Posterior vena cava (tissue), 2 donors: ENCODE data around the gene UPF3A. TPM values are rescaled to one million over a fixed set of nuclear protein-coding genes. Genes with fewer than 3 reads are reported as not detected.
A peak's percentile ranks its signal among the peaks of the same experiment; 100 is the strongest.

Experiments
- DNase-seq: peaks from one replicate; pipeline ENCODE4 v3.0.0-alpha.2; 2020; ENCODE audit warnings: low spot score
- intact Hi-C, 2 donors: fragments of 100-400 bp; cut with DNase I; formaldehyde crosslinking; loops; one replicate each; pipeline versions ENCODE4 v1.14.1 to v1.14.2; 2022 to 2023
- total RNA-seq, 2 donors: library from RNA; stranded (reverse); fragmentation: NEBNext Ultra II Directional; extraction: Animal tissue kit (Norgen Biotek cat#: 25700); gene quantifications; one replicate each; pipeline ENCODE4 v1.2.1, GENCODE V29; 2021
- donor health status: DM: yes; HTN: yes; CAD: no.
- donor health status: DM: yes; HTN: yes; CAD: no.

Gene UPF3A
- total RNA-seq, 2 donors from 2014 or later, result 35.2 to 36.7 TPM

DNA sequence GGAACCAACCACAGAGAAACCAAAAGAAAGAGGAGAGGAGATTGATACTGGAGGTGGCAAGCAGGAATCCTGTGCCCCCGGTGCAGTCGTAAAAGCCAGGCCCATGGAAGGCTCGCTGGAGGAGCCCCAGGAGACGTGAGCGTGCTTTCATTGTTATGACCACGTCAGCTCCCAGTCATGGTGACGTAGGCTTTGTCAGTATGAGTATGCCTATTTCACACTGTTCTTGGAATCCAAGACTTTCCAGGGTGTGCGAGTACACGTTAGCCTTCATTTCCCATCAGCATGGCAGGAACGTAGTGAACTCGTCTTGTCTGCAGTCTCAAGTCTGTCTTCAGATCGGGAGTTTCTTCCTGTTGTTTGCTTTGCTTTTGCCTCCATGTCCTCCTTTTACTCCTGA is 17.5 kb downstream of the UPF3A start:
- DNase-seq, result no peak
- intact Hi-C loops, result no loop called here

DNA sequence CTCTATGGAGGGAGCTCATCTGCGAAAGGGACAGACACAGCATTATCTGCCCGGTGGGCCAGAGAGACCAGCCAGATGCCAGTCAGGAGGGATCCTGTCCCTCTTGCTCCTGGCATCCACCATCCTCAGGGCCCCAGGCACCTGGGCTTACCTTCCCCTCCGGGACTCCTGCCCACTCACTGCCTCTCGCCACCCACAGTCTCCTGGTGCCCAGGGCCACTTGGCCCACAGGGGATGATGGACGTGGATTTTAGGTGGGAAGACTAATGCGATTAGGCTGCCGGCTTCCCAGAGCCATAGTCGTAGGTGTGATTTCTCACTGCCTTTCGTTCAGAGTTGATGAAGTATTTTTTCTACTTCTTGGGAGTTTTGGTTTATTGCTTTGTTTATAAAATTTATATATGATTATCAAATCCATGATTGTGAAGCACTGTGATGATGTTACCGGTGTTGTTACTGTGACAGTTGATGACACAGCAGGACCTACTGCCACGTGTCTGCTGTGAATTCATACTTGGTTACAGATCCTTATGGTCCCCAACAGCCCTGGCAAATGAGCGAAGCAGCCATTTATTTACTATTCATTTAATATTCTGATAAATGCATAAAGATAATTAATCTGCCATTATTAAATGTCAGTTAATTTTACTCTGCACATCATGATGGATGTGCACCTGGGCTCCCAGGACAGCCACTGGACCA is 18.4 kb downstream of the UPF3A start:
- intact Hi-C loops, result no loop called here
- no peak for DNase-seq

DNA sequence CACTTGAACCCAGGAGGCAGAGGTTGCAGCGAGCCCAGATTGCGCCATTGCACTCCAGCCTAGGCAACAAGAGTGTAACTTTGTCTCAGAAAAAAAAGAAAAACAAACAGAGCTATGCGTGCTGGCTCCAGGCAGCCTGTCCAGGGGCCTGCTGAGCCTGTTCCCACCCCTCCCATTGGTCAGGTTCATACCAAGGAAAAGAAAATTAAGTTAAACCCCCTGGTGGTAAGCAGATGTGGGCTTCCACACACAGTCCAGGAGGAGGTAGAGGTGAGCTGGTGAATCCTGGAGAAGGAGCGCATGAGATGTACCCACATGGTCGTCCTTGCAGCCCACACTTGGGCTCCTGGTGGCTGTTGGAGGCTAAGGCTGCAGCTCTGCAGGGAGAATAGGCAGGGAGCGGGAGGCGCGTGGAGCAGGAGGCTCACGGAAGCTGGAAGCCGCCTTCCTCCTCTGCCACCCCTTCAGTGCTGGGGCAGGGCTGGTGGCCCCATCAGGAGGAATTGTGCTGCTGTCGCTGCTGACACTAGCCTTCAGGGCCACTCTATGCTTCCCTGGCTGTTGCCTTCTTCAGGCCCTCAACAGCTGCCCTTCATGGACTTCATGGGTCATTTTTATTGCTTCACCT is 22.4 kb downstream of the UPF3A start:
- intact Hi-C loops, result no loop called here
- no peak for DNase-seq

DNA sequence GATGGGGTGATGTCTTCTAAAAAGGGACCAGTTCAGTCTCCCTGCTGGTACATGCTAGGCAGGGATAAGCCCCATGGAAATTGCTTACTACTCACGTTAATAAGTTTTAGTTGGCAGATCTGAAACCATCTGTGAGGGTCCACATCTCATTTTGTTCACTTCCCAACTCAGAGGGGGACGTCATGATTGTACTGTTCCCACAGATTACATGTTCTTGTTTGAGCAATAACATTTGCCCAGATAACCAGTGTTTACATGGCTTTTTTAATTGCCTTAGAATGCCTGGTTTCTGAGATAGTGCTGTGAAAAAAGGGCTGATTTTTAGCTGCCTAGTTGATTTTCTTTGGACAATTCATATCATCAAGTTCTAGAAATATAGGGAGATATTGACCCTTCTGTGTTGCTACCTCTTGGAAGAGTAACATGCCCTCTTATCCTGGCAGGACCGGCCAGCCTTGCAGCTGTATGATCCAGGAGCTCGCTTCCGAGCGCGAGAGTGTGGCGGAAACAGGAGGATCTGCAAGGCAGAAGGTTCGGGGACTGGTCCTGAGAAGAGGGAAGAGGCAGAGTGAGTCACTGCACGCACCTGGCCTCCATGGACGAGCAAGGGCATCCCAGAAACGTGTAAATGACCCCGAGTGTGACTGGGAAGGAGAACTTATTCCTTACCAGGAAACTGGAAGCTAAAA is 23.1 kb downstream of the UPF3A start:
- no peak for DNase-seq
- intact Hi-C loops, result no loop called here

DNA sequence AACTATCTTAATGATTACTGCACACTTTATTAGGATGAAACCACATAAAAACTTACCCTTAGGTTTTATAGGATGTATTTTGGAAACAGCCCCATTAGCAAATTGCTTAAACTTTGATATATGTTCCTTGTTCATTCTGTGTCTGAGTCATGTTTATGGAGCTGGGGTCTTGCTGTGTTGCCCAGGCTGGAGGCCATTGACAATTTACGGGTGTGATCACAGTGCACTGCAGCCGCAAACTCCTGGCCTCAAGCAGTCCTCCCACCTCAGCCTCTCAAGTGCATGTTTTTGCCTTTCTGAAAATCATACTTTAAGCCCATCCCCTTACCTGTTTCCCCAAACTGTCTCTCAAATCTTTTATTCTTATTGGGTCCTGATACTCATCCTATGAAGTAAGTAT is 27.7 kb downstream of the UPF3A start:
- no peak for DNase-seq
- intact Hi-C loops, result no loop called here

DNA sequence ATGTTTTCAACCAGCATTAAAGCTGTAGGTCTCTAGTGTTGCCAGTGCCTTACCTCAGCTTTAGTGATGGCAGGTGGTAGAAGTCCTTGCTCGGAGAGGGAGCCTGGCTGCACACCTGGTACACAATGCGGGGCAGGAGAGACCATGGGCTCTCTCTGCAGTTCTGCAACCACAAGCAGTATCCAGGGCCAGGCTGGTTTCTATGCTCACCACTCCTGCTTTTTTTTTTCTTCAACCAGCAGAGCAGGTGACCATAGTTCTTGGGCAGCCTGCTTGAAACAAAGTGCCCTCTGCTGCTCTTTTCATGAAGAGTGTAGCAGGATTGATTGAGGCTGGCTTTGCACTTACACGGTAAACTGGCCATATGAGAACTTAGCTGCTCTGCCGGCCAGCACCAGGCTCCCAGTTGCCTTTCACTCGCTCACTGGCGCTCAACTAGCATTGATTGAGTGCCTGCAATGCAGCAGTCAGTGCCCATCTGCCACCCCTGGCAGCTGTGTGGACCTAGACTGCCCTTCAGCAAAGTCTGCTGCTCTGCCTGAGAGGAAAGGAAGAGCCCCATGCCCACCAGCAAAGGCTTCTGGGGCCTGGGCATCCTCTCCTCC is 28.5 kb downstream of the UPF3A start:
- no peak for DNase-seq
- intact Hi-C loops, result no loop called here

DNA sequence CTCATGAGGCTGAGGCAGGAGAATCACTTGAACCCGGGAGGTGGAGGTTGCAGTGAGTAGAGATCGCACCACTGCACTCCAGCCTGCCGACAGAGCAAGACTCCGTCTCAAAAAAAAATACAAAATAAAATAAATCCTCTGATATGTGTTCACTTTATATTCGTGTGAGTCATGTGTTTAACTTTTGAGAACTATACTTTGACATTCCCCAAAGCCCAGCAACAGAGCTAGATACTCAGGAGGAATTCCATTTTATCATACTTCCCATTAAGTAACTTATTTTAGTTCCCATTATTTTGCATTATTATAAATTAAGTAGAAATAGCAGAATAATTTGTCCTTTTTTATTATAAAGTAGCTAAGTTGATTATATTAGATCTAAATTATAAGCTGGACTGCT is 29.6 kb downstream of the UPF3A start:
- DNase-seq, result no peak
- intact Hi-C loops, result no loop called here

DNA sequence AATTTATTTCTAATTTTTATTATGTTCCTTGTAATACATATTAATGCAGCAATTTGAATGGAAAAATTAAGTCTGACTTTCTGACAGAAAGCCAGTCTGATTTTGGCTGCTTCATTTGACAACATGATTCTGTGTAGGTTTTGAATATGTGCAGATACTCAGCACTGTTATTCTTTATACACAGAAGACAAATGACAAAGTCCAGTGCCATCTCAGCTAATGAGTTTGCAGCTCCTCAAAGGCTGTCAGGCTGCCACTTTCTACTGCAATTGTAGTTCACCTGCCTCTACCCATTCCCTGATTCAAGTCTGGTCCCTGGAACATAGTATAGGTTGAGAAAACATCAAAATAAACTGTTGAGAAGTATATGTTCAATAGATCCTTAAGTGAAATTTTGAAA is 30.0 kb downstream of the UPF3A start:
- intact Hi-C loops, result no loop called here
- no peak for DNase-seq

DNA sequence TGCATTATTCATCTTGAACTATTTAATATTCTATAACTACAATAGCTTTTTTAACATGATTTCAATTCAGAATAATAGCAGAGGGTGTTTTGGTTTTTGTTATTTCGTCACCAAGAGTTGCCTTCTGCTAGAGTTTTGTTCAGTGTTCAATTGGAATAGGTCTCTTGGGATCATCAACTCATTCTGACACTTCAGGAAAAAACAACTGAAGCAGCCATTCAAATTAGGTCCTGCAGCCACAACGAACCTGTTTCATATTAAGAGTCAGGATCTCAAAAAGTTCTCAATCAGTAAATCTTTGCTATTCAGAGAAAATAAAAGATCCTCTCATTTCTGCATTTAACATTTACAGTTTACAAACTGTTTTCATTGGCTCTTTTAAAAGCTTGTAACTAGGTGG is 30.5 kb downstream of the UPF3A start:
- intact Hi-C loops, result no loop called here
- DNase-seq, result no peak

DNA sequence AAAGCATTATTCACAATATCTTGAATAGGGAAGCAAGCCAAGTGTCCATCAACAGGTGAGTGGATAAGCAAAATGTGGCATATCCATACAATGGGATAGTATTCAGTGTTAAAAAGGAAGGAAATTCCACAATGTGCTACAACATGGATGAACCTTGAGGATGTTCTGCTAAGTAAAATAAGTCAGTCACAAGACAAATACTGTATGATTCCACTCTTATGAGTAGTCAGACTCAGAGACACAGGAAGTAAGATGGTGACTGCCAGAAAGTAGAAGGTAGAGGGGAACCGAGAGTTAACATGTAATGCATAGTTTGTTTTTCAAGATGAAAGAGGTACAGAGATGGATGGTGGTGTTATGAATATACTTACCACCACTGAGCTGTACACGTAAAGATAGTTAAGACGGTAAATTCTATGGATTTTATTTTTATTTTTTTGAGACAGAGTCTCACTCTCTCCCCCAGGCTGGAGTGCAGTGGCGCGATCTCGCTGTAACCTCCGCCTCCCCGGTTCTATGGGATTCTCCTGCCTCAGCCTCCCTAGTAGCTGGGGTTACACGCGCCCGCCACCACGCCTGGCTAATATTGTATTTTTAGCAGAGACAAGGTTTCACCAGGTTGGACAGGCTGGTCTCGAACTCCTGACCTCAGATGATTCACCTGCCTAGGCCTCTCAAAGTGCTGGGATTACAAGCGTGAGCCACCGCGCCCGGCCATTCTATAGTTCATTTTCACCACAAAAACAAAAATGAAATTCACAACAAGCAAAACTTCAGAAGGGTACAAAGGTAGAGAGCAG is 31.9 kb downstream of the UPF3A start:
- no peak for DNase-seq
- intact Hi-C loops, result no loop called here

DNA sequence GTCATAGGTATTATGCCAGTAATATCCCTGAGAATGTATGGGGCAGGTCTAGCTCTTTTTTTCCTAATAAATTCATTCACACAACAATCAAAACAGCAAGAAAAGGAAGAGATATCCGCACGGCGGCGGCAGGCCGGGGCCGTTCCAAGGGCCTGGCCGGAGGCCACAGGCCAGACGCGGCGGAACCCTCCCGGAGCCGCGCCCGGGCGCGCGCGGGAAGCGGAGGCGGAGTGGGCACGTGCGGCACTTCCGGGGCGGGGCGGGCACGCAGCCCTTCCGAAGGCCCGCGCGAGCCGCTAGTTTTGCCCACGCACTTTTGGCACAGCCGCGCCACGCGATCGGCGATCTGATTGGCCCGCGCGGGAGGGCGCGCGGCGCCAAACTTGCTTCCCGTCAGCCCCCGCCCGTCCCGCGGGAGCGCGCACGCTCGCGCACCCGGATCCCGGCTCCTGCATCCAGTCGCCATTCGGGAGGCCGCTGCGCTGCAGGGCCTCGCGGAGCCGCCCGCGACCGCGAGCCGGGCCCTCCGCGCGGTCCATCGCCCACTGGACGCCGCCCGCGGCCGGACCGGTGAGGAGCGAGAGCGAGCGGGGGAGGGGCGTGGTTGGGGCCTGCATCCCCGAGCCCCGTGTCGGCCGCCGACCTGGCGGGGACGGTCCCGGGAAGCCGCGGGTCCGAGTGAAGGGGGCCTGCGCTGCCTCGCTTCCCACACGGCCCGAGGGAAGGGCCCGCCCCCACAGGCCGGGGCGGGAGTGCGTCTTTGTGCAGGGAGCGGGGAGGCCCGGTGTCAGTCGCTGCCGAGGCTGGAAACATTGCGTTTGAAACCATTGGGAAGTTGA is 32.9 kb downstream of the UPF3A start, which contains the start of gene CHAMP1:
Gene CHAMP1, plus strand, starts transcription at position 430 of the 839 bp plus-strand sequence. CDS start 9,340 bp downstream, outside the sequence.
- intact Hi-C loops, result no loop called here
- peak; percentile 99 for DNase-seq

DNA sequence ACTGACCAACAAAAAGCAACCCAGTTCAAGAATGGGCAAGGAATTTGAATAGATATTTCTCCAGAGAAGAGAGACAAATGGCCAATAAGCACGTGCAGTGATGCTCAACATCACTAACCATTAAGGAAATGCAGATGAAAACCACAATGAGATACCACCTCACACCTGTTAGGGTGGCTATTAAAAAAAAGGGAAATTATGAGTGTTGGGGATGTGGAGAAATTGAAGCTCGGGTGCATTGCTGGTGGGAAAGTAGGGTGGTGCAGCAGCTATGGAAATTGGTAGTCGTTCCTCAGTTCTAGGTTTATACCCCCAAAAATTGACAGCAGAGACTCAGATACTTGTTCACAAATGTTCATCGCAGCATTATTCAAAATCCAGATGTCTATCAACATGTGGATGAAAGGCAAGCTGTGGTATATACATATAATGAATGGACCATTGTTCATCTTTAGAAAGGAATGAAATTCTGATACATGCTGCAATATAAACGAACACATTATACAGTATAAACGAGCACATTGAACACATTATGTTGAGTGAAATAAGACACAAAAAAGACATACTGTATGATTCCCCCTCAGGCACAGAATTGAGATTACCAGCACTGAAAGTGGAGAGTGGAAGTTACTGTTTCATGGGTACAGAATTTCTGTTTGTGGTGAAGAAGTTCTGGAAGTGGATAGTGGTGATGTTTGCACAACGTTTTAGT is 33.8 kb downstream of the UPF3A start:
- no peak for DNase-seq
- intact Hi-C loops, result no loop called here

DNA sequence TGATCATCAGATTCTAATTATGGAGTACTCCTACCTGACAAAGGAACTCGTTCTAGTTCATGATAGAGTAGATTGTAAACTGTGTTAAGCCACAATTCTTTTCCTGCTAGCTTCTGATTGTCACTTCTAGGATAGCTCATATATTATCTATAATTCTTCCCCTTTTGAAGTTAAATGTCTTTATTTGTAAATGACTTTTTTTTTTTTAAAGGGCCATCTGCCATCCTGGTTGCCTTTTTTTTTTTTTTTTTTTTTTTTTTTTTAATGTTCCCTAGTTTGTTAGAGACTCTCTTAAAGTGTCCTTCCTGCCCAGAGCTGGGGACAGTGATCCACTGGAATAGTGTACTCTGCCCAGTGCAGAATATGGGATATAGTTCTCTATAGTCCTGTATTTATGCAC is 37.2 kb downstream of the UPF3A start:
- intact Hi-C loops, result no loop called here

DNA sequence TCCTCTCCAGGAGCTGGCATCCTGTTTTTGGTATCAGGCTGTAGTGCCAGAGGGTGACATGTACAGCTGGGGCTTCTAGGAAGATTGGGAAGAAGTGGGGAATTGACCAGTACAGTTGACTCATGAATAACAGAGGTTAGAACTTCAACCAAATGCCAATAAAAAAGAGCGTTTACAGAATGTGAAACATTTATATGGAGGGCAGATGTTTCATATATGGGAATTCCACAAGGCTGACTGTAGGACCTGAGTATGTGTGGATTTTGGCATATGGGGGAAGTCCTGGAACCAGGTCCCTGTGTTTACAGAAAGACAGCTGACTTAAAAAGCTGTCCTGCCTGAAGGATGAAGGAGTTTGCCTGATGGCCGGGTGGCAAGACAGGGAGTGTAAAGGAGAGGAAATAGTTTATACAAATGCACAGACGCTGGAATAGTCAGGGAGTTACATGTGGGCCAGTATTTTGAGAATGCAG is 38.1 kb downstream of the UPF3A start:
- intact Hi-C loops, result no loop called here
- no peak for DNase-seq

More for the DNA sequence above, 37.2 kb downstream of the UPF3A start:
- DNase-seq, result no peak

DNA sequence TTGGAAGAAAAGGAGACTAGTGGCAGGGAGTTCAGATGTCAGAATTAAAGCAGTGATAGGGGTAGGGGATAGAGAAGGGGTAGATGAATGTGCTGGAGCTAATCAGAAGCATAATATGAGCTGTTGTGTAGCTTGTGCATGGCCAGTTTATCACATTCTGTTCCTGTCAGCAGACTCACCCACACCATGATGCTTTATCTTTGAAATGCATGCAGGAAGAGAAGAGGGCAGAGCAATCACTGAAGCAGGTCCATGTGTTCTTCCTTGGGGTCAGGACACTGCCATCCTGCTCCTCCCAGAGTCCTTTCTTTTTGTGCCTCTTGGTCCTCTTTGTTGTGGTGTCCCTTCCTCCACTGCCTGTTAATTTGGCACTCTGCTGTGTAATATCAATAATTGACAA is 38.7 kb downstream of the UPF3A start:
- intact Hi-C loops, result no loop called here
- no peak for DNase-seq

DNA sequence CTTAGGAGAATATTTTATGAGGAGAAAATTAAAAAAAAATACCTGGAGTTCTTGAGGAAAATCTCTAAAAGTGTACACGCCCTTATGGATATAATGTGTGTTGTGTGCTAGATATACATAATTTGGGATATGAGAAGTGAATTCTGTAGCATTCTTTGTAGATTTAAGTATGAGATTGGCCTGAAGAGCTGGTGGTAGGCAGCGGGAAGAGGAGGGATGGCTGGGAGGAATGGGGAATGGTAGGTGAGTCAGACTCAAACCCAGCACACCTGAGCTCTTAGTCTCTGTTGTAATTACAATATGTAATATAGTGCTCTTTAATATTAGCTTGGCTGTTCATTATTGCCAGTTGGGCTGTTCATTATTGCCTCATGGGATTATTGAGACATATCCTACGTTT is 39.9 kb downstream of the UPF3A start:
- DNase-seq, result no peak

DNA sequence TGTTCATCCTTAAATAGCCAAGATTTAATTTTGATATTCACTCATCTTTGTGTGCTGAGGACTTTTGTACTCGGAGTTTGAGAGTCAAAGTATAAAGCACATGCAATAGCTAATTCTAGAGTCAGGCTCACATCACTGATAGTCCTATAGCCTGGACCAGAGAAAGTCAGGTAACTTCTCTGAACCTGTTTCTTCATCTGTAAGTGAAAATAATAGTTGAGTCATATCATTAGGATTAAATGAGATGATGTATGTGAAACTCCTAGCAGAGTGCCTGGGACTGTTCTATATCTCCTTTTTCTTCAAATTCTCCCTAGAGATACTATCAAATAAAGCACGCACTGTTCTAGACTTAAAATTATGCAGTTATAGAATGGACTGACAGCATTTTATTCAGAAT is 41.9 kb downstream of the UPF3A start:
- intact Hi-C loops, result no loop called here
- no peak for DNase-seq

More for the DNA sequence above, 39.9 kb downstream of the UPF3A start:
- intact Hi-C loops, result no loop called here

DNA sequence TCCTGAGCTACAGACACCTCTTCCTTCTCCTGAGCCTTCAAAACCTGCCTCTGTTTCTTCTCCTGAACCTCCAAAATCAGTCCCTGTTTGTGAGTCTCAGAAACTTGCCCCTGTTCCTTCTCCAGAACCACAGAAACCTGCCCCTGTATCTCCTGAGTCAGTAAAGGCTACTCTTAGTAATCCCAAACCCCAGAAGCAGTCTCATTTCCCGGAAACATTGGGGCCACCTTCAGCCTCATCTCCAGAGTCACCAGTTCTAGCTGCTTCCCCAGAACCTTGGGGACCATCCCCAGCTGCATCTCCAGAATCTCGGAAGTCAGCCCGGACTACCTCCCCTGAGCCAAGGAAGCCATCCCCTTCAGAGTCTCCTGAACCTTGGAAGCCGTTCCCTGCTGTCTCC is 42.9 kb downstream of the UPF3A start:
- intact Hi-C loops, result no loop called here

More for the DNA sequence above, 42.9 kb downstream of the UPF3A start:
- DNase-seq, result no peak
